ENCODE results near the gene RNF121.

The RNF121 gene

DNA sequence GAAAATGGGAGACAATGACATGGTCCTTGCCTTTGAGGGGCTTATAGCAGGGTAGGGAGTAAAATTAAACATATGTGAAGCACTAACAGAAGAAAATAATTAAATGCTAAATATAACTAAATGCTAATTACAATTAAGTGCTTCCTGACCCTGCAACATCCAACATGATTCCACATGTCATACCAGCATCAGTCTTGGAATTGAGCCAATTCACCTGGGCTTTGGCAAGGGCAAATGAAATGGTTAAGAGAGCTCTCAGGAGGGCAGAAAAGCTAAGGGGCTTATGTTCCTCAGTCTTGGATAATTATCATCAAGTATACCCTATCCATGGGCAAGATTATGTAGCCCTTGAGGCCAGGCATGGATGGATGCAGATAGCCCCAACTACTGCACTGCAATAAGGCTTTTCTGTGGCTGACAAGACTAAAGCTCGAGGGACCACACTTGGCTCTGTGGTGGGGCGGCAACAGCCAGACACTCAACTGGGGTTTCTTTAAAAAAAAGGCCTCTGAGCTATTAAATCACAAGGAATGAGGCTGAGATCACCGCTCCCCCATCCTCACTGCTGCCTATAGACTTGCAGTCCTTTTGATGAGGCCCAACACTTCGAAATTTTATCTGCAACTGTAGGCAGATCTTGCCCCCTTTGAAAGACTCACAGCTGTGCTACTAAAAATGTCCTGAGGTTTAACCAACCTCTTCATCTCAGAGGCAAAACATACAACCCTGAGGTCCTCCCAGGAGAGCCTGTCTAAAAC is 108.9 kb downstream of the RNF121 start:
- no peak for DNase-seq (ENCODE audit: low read depth, low spot score)

DNA sequence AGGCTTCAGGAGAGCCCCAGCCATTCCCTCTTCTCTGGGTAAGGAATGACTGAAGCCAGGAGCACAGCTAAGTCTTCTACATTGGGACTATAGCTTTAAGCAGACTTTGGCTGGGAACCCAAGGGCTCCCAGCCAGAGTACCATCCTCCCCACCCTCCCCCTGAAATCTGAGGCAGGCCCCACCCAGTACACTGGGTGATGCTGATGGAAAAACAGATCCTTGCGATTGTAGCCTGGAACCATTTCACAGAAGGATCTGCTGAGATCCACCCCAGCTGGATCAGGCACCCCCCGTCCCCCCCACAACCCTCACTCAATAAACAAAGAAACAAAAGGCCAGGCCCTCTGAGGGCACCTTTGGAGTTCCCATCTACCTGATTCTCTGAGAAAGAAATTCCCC is 109.6 kb downstream of the RNF121 start:
- DNase-seq (ENCODE audit: low read depth, low spot score): peak; percentile 31

DNA sequence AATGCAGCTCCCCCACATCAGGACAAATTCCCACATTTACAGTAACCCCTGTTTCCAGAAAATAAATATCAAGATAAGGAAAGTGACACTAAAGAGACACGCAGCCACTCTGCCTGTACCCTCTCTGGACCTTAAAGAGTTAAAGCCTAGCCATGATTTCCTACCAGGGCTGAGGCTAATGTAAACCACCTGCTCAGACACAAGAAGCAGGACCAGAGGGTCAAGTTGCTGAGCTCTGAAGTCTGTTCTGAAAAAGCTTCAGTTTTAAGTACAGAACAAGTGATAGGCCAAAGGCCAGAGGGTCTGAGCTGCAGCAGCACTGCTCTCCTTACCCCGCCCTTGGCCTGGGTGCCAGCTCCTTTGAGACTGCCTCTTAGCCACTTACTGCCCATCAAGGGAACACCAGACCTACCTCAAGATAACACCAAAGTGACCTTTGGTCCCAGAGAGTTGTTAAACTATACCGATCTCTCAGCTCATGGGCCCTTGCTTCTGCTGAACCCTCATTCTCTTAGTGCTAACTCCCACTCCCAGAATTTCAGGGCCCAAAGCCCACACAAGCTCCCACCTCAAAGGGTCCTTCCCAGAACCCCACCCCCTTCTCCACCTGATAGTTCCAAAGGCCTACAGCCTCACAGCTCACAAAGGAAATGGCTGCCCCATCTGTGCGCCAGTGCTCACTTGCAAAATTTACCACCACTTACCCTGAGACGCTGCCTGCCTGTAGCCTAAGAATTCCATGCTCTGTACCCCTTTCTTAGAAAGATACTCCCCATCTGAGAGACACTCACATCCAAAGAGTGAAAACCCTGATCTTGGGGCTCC is 110.4 kb downstream of the RNF121 start:
- DNase-seq (ENCODE audit: low read depth, low spot score): no peak

DNA sequence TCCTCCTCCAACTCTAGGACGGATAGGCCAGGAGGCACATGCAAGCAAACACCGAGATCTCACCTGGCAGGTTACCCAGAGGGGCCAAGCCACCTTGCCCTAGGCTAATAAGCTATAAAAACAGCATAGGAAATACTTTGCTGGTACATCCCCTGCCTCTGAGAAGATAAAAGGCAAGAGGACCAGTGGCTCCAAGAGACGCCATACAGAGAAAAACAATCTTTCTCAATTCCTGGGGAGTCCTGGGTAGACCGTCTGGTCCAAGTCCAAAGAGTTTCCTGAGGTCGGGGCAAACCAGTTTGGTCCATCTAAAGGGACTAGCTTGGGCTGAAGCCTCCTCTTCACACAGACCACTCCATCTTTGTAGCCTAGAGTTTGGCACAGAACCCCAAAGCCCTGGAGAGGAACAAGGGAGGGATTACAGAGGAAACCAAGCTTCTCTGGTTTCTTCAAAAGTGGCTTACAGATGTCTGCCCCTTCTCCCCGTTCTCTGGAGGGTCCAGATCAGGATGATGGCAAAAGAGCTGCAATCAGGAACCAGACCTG is 111.1 kb downstream of the RNF121 start:
- DNase-seq (ENCODE audit: low read depth, low spot score): no peak

DNA sequence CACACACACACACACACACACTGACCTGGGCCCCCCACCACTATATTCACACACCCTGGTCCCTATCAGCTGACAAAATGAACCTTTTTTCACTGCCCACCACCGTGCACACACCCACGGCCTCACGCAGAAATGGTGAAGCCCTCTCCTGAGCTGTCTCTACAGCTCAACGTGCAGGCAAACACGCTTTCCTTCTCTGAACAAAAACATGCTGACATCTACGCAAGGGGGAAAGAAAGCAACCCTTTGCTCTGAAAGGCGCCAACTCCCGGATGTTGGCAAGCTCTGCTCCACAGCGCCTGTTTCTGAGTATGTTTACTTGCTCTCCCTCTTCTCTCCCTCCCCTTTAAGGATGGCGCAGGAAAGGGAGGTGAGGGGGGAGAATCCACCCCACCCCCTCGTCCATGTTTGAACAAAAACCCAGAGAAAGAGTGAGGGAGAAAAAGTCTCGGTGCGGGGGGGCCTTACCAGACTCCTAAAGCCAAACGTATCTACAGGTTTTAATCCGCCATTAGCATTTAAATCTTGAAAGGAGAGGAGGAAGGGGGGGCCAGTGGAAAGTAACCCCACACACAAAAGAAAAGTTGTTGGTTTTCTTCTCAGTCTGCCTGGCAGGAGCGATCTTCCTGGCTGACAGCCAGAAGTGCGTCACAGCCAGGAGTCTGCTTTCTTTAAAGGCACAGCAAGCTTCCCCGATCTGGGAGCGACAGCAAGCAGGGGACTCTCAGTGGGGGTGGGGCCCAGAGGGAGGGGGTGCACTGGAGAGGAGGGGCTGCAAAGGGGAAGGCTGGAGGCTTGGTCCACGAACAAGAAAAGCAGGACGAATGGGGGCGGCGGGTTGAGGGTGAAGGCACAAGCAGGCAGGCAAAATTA is 111.9 kb downstream of the RNF121 start:
- DNase-seq (ENCODE audit: low read depth, low spot score): peak; percentile 90

DNA sequence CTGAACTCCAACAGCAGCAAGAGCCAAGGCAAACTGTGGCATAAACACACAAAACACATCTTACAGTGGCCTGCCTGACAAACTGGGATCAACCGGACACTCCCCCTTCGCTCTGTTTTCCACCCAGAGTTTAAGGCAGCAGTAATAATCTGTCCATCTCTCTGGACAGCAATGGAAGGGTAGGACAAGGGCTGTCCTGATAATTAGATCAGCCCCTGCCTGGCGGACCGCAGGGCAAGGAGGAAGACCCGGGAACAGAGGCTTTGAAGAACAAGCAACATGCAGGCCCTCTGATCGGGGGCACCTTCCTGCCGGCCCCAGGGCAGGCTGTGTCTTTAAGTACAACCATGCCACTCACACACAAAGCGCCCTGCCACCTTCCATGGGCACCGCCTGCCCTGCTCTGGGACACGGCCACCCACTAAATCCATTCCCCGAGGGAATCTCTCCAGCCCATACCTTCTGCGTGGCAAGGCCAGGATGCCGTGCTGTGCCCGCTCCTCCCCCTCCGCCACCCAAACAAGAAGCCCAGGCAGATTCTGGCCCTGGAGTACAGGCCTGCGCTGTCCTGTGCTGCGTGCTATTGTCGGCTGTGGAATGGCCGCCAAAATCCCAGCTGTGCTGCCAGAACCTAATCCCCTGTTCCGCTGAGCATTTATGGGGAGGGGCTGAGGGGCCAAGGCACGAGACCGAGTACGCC is 112.7 kb downstream of the RNF121 start:
- peak; percentile 58 for DNase-seq (ENCODE audit: low read depth, low spot score)

DNA sequence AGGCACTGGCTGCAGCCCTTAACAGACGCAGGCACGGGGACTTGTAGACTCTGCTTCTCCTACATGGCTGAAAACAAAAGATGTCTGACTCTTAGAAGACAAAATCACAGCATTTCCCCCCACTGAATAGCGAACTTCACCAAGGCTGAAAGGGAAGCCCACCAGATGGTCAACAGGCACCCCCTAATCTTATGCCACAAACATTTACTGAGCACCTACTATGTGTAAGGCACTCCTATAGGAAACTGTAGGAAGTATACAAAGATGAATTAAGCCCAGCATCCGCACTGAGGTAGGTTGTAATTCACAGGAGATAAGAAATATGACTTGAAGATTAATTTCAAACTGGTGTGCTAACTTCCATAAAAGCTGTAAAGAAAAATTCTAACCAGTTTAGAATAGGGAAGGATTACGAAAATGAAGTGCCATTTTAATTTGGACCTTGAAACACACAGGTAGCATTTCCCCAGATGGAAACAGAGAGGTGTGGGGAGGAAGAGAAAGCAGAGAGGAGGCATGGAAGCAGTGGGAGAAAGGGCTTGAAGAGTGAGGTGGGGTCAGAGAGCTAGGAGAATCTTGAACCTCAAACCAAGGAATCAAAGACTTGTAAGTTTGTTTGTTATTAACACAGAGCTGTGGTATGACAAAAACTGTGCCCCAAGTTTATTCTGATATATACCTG is 113.4 kb downstream of the RNF121 start:
- no peak for DNase-seq (ENCODE audit: low read depth, low spot score)

DNA sequence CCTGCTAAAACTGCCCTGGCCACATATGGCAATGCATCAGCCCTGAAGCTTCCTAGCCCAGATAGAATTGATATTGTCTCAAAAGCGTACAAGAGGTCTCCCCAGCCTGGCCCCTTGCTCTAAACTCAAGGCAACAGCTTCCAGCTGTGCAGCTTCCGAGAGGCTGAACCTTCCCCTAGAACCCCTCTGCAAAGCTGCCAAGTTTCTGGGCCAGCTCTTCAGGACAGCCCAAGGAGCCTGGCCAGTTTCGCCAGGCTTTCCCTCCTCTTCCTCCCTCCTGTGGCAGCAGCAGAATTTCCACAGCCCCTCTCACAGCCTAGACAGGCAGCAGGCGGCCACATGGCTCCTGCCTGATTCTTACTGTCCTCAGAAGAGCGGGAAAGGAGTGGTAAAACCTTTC is 117.0 kb downstream of the RNF121 start:
- no peak for DNase-seq (ENCODE audit: low read depth, low spot score)
